ENCODE measurements around the gene TENM3.

Gene TENM3

GRCh38 chr4:182276210-182277109 lies 33.3 kb downstream of the TENM3 start:
- Histone ChIP-seq H3K4me3 (ENCODE audit: insufficient read depth, low read length, poor library complexity, severe bottlenecking) (no peak overlapping the region), H3K9ac (ENCODE audit: low read length) (no peak overlapping the region), H3K27me3 (ENCODE audit: low read length) (no peaks in the 10 kb centered on the region), H3K9me2 (replicated peaks; ENCODE audit: insufficient read depth, low read length) (no peaks in the 10 kb centered on the region), H3K79me2 (ENCODE audit: insufficient read depth, low read length) (no peaks in the 10 kb centered on the region), H3F3A (ENCODE audit: insufficient read depth) (no peaks in the 10 kb centered on the region), H4K20me1 (ENCODE audit: low read depth, low read length) (no peaks in the 10 kb centered on the region), H3K4me2 (ENCODE audit: low read depth, low read length, poor library complexity, severe bottlenecking) (no peak overlapping the region), H2AFZ (ENCODE audit: low read depth, low read length, severe bottlenecking) (no peak overlapping the region), H3K36me3 (ENCODE audit: low read length) (no peaks in the 10 kb centered on the region), H3K27ac (ENCODE audit: low read depth, low read length) (no peak overlapping the region), H3K9me3 (ENCODE audit: insufficient read depth, low read length) (no peaks in the 10 kb centered on the region)
- no peak for TF ChIP-seq CTCF (IDR thresholded peaks at IDR 0.05; ENCODE audit: insufficient read depth, low read length, poor library complexity, severe bottlenecking)
- TF ChIP-seq EZH2phosphoT487 (conservative IDR thresholded peaks at IDR 0.05; ENCODE audit: low read length): no peak

GRCh38 chr4:182277377-182277776 lies 34.2 kb downstream of the TENM3 start:
- no peaks in the 10 kb centered on the region for H3F3A ChIP-seq (ENCODE audit: insufficient read depth)
- H3K79me2 ChIP-seq (ENCODE audit: insufficient read depth, low read length): no peaks in the 10 kb centered on the region
- no peak overlapping the region for H2AFZ ChIP-seq (ENCODE audit: low read depth, low read length, severe bottlenecking)
- no peak overlapping the region for H3K4me2 ChIP-seq (ENCODE audit: low read depth, low read length, poor library complexity, severe bottlenecking)
- H3K4me3 ChIP-seq (ENCODE audit: insufficient read depth, low read length, poor library complexity, severe bottlenecking): no peak overlapping the region
- no peaks in the 10 kb centered on the region for H3K9me3 ChIP-seq (ENCODE audit: insufficient read depth, low read length)
- H3K27me3 ChIP-seq (ENCODE audit: low read length): no peaks in the 10 kb centered on the region
- TF ChIP-seq EZH2phosphoT487 (conservative IDR thresholded peaks at IDR 0.05; ENCODE audit: low read length) (no peak), CTCF (IDR thresholded peaks at IDR 0.05; ENCODE audit: insufficient read depth, low read length, poor library complexity, severe bottlenecking) (no peak)
- no peaks in the 10 kb centered on the region for H3K36me3 ChIP-seq (ENCODE audit: low read length)
- no peaks in the 10 kb centered on the region for H4K20me1 ChIP-seq (ENCODE audit: low read depth, low read length)
- no peaks in the 10 kb centered on the region for H3K9me2 ChIP-seq (replicated peaks; ENCODE audit: insufficient read depth, low read length)
- no peak overlapping the region for H3K9ac ChIP-seq (ENCODE audit: low read length)
- no peak overlapping the region for H3K27ac ChIP-seq (ENCODE audit: low read depth, low read length)

- H3K27me3 ChIP-seq (ENCODE audit: low read length): no peaks in the 10 kb centered on the region
- no peak overlapping the region for H3K9ac ChIP-seq (ENCODE audit: low read length)
- H3K4me2 ChIP-seq (ENCODE audit: low read depth, low read length, poor library complexity, severe bottlenecking): no peak overlapping the region
- no peaks in the 10 kb centered on the region for H3K9me2 ChIP-seq (replicated peaks; ENCODE audit: insufficient read depth, low read length)
- H3K27ac ChIP-seq (ENCODE audit: low read depth, low read length): no peak overlapping the region
- no peak for TF ChIP-seq EZH2phosphoT487 (conservative IDR thresholded peaks at IDR 0.05; ENCODE audit: low read length)
- no peak for TF ChIP-seq CTCF (IDR thresholded peaks at IDR 0.05; ENCODE audit: insufficient read depth, low read length, poor library complexity, severe bottlenecking)
- no peak overlapping the region for H3K4me3 ChIP-seq (ENCODE audit: insufficient read depth, low read length, poor library complexity, severe bottlenecking)
- H3K79me2 ChIP-seq (ENCODE audit: insufficient read depth, low read length): no peaks in the 10 kb centered on the region
- H2AFZ ChIP-seq (ENCODE audit: low read depth, low read length, severe bottlenecking): no peak overlapping the region
- no peaks in the 10 kb centered on the region for H3K9me3 ChIP-seq (ENCODE audit: insufficient read depth, low read length)
- no peaks in the 10 kb centered on the region for H3K36me3 ChIP-seq (ENCODE audit: low read length)
- no peaks in the 10 kb centered on the region for H4K20me1 ChIP-seq (ENCODE audit: low read depth, low read length)
- H3F3A ChIP-seq (ENCODE audit: insufficient read depth): no peaks in the 10 kb centered on the region
Observed at GRCh38 chr4:182278729-182279128, 35.5 kb downstream of the TENM3 start.
